ENCODE results near the gene HOXB3.

The HOXB3 gene

DNA sequence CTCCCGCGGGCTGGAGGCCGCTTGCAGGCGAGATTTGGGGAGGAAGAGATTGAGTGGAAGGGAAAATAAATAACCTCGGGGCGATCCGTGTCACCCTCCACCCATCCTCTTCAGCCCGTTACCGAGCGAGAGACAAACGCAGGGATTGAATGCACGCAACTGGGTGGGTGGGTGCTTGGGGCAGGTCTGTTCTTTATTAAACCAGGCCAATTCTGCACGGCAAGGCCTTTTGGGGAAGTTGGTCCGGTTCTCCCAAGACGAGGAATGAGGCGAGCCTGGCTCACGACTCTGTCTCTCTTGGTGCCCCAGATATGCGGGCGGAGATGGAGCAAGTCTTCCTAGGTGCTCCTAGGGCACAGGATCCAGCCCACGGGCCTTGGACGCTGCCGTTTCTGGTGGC, 21.2 kb upstream of the HOXB3 start:
- H3K4me3 ChIP-seq (replicated peaks in 1 of 2; ENCODE audit: low read depth in 2 of 2, low read length in 2 of 2) = peak overlapping the region in 1 of 2 donors; percentile 4
- DNase-seq (ENCODE audit: low read depth in 2 of 2) = no peak
- TF ChIP-seq CTCF (IDR thresholded peaks at IDR 0.05; ENCODE audit: low read depth, low read length) = no peak

- peak within 1 kb of the TSS in 1 of 2 donors; percentile 21 for H3K4me3 ChIP-seq (replicated peaks in 1 of 2; ENCODE audit: low read depth in 2 of 2, low read length in 2 of 2)
- no peak for DNase-seq (ENCODE audit: low read depth in 2 of 2)
- no peak for TF ChIP-seq CTCF (IDR thresholded peaks at IDR 0.05; ENCODE audit: low read depth, low read length)
These were observed 20.5 kb upstream of the HOXB3 start, which contains the start of gene HOXB7 for GRCh38 chr17:48610282-48611211. HOXB7 (minus strand) TSS chr17:48611017; CDS start chr17:48610918, 99 bp downstream.

DNA sequence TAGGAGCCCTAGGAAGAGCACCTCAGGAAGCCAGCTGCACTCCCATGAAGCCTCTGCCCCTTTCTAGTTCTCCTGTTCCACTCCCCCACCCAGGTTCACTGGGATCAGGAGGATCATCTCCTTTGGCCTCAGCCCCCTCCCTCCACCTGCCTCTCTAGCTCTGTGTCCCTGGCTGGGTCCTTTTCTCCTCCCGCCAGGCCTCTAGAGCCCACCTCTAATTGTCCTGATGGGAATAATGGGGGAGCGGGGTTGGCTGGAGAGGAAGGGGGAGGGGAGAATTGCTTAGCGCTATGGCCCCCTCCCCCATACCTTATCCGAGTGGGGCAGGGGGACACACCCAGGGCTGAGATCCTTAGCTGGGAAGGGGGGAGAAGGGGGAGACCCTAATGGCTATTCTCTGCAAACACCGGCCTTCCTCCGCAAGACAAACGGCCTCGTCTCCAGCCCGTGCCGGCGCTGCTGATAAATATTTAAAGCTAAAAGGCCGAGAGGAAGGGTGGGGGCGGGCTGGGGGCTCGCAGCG, 19.8 kb upstream of the HOXB3 start:
- no peak overlapping the region for H3K4me3 ChIP-seq (replicated peaks in 1 of 2; ENCODE audit: low read depth in 2 of 2, low read length in 2 of 2)
- no peak for DNase-seq (ENCODE audit: low read depth in 2 of 2)
- TF ChIP-seq CTCF (IDR thresholded peaks at IDR 0.05; ENCODE audit: low read depth, low read length) = no peak

- H3K4me3 ChIP-seq (replicated peaks in 1 of 2; ENCODE audit: low read depth in 2 of 2, low read length in 2 of 2) = no peak overlapping the region
- no peak for DNase-seq (ENCODE audit: low read depth in 2 of 2)
- no peak for TF ChIP-seq CTCF (IDR thresholded peaks at IDR 0.05; ENCODE audit: low read depth, low read length)
These were observed 19.0 kb upstream of the HOXB3 start for GRCh38 chr17:48609033-48609432.

DNA sequence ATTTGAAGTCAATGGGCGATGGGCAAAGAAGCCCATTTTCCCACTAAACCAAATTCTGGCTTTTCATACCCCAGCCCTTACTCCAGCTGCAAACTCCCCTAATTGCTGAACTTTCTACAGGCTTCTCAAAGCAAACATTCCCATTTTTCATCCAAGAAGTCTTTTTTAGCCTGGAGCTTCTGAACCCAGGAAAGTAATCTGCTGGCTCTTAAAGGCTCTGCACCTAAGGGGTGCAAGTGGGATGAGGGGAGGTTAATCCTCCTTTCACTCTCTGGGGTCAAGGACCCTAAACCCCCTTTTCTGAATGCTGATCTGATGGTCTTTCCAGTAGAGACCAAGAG, 18.4 kb upstream of the HOXB3 start:
- no peak overlapping the region for H3K4me3 ChIP-seq (replicated peaks in 1 of 2; ENCODE audit: low read depth in 2 of 2, low read length in 2 of 2)
- no peak for TF ChIP-seq CTCF (IDR thresholded peaks at IDR 0.05; ENCODE audit: low read depth, low read length)
- no peak for DNase-seq (ENCODE audit: low read depth in 2 of 2)

- TF ChIP-seq CTCF (IDR thresholded peaks at IDR 0.05; ENCODE audit: low read depth, low read length) = no peak
These were observed 17.0 kb upstream of the HOXB3 start for GRCh38 chr17:48606892-48607614.

More at GRCh38 chr17:48606892-48607614, 17.0 kb upstream of the HOXB3 start:
- H3K4me3 ChIP-seq (replicated peaks in 1 of 2; ENCODE audit: low read depth in 2 of 2, low read length in 2 of 2) = no peak overlapping the region
- no peak for DNase-seq (ENCODE audit: low read depth in 2 of 2)
